ENCODE results near the gene NPLOC4.

The NPLOC4 gene

DNA sequence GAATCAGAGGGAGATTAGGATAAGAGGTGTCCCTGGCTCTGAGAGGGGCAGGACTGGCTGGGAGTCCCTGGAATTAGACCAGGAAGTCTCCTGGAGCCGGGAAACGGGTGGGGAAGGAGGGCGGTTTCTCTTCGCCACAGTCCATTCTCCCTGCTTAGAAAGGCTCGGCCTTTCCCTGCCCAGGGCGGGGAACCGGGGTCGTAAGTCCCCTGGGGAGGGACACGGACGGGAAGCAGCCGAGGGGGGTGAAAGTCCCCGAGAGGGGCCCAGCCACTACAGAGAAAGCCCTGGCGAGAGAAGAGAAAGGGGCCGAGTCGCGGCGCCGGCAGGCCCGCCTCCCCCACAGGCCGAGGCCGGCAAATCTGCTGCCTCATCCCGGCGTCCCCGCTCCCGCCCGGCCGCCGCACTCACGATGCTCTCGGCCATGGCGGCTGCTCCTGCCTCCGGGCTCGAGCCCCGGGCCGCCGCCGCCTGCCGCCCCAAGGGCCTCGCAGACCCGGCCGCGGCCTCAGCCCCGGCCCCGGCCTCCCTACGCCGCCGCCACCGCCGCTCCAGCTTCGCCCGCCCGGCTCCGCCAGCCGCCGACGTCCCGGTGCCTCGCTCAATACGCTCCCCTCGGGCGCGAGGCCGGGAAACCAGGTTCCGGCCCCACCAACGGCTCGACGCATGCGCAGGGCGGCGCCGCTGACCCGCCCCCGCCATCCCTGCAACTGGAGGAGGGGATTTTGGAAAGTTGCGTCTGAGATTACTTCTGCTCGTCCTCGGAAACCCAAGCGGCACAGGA lies at the start of gene NPLOC4, which contains the start of gene TSPAN10:
TSS of gene NPLOC4 (minus strand) at position 608 of the 784 bp plus-strand sequence. CDS start at position 426, 182 bp downstream.
TSS of gene TSPAN10 (plus strand) at position 692 of the 784 bp plus-strand sequence. CDS start 5,217 bp downstream, outside the sequence.
- Histone ChIP-seq H3K27me3 (replicated peaks; ENCODE audit: control insufficient read depth, insufficient read depth, low read length) (no peaks in the 10 kb centered on the region), H3K36me3 (ENCODE audit: control insufficient read depth, insufficient read depth, low read length) (no peaks in the 10 kb centered on the region), H3K4me3 (replicated peaks; ENCODE audit: low read depth, low read length) (peak within 1 kb of the TSS; percentile 99)
- TF ChIP-seq, protein P1, sequence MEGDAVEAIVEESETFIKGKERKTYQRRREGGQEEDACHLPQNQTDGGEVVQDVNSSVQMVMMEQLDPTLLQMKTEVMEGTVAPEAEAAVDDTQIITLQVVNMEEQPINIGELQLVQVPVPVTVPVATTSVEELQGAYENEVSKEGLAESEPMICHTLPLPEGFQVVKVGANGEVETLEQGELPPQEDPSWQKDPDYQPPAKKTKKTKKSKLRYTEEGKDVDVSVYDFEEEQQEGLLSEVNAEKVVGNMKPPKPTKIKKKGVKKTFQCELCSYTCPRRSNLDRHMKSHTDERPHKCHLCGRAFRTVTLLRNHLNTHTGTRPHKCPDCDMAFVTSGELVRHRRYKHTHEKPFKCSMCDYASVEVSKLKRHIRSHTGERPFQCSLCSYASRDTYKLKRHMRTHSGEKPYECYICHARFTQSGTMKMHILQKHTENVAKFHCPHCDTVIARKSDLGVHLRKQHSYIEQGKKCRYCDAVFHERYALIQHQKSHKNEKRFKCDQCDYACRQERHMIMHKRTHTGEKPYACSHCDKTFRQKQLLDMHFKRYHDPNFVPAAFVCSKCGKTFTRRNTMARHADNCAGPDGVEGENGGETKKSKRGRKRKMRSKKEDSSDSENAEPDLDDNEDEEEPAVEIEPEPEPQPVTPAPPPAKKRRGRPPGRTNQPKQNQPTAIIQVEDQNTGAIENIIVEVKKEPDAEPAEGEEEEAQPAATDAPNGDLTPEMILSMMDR (IDR thresholded peaks at IDR 0.05; ENCODE audit: insufficient read depth, low read length, poor library complexity, severe bottlenecking), result no peak
- peak; percentile 91 for DNase-seq (ENCODE audit: extremely low read depth, insufficient read length)

- DNase-seq (ENCODE audit: extremely low read depth, insufficient read length), result no peak
- H3K27me3 ChIP-seq (replicated peaks; ENCODE audit: control insufficient read depth, insufficient read depth, low read length), result no peaks in the 10 kb centered on the region
- no peak overlapping the region for H3K4me3 ChIP-seq (replicated peaks; ENCODE audit: low read depth, low read length)
- H3K36me3 ChIP-seq (ENCODE audit: control insufficient read depth, insufficient read depth, low read length), result peaks cover 47% of the 10 kb centered on the region
- TF ChIP-seq, protein P1 (IDR thresholded peaks at IDR 0.05; ENCODE audit: insufficient read depth, low read length, poor library complexity, severe bottlenecking), result no peak
Measured at GRCh38 chr17:81686614-81687013, 49.7 kb upstream of the NPLOC4 start.

- TF ChIP-seq, protein P1 (IDR thresholded peaks at IDR 0.05; ENCODE audit: insufficient read depth, low read length, poor library complexity, severe bottlenecking), result no peak
- Histone ChIP-seq H3K36me3 (ENCODE audit: control insufficient read depth, insufficient read depth, low read length) (peaks cover 39% of the 10 kb centered on the region), H3K4me3 (replicated peaks; ENCODE audit: low read depth, low read length) (peak overlapping the region; percentile 90), H3K27me3 (replicated peaks; ENCODE audit: control insufficient read depth, insufficient read depth, low read length) (no peaks in the 10 kb centered on the region)
- DNase-seq (ENCODE audit: extremely low read depth, insufficient read length), result no peak
Measured at GRCh38 chr17:81685108-81685507, 48.2 kb upstream of the NPLOC4 start.

GRCh38 chr17:81684442-81684911 lies 47.6 kb upstream of the NPLOC4 start:
- Histone ChIP-seq H3K27me3 (replicated peaks; ENCODE audit: control insufficient read depth, insufficient read depth, low read length) (no peaks in the 10 kb centered on the region), H3K4me3 (replicated peaks; ENCODE audit: low read depth, low read length) (peak overlapping the region; percentile 90), H3K36me3 (ENCODE audit: control insufficient read depth, insufficient read depth, low read length) (peaks cover 36% of the 10 kb centered on the region)
- DNase-seq (ENCODE audit: extremely low read depth, insufficient read length), result no peak
- TF ChIP-seq, protein P1 (IDR thresholded peaks at IDR 0.05; ENCODE audit: insufficient read depth, low read length, poor library complexity, severe bottlenecking), result no peak

DNA sequence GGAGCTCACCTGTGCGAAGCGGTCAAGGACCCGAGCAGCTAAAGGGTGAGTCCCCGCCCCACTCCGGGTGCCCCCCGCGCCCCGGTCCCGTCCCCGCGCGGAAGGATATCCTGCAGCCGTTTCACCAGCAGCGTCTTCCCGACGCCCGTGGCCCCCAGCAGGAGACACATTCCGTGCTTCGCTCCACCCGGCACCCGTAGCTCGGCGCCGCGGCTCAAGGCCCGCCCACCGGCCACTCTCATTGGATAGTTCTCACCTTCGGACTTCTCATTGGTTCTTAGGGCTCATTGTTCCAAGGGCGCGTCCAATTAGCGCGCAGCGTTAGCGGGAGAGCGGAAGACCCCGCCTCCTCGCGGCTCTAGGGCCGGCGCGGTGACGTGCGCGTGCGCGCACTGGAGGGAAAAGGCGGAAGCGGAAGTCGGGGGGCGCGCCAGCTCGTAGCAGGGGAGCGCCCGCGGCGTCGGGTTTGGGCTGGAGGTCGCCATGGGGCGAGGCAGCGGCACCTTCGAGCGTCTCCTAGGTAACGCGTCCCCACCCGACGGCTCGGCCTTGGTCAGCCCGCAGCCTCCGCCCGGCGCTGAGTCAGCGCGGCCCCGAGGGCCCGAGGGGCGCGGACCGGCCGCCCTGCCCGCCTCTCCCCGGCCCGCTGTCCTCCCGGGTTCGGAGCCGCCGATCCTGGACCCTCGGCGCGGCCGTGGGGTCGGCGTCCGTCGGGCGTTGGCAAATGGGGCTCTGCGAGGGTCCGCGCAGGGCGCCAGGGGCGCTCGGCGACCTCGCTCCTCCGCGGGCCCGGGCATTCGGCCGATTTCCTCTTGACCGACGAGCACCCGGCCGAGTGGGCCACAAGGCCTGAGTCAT lies 46.9 kb upstream of the NPLOC4 start, which contains the start of the genes ARL16 and HGS:
TSS of gene ARL16 (minus strand) at position 214 of the 858 bp plus-strand sequence. CDS start at position 170, 44 bp downstream.
TSS of gene HGS (plus strand) at position 428 of the 858 bp plus-strand sequence. CDS start at position 484, 56 bp downstream.
- Histone ChIP-seq H3K27me3 (replicated peaks; ENCODE audit: control insufficient read depth, insufficient read depth, low read length) (no peaks in the 10 kb centered on the region), H3K36me3 (ENCODE audit: control insufficient read depth, insufficient read depth, low read length) (peaks cover 30% of the 10 kb centered on the region), H3K4me3 (replicated peaks; ENCODE audit: low read depth, low read length) (peak within 1 kb of the TSS; percentile 92)
- DNase-seq (ENCODE audit: extremely low read depth, insufficient read length), result peak; percentile 99
- TF ChIP-seq, protein P1 (IDR thresholded peaks at IDR 0.05; ENCODE audit: insufficient read depth, low read length, poor library complexity, severe bottlenecking), result no peak

All from GM06990 (cell line).